NCI-H1417 (cell line): ENCODE results near the gene EVA1A.
A peak's percentile ranks its signal among the peaks of the same experiment; 100 is the strongest.

ENCODE experiments used
- DNase-seq, 3 experiments: peaks; one replicate each; lab custom pipeline; 2025; lab: John Stamatoyannopoulos, UW

Gene EVA1A

GRCh38 chr2:75563591-75563990 is 2.9 kb upstream of the EVA1A start:
- no peak for DNase-seq

- DNase-seq = no peak
Observed at GRCh38 chr2:75562513-75562864, 1.8 kb upstream of the EVA1A start.

GRCh38 chr2:75561566-75562512 is 1.1 kb upstream of the EVA1A start:
- DNase-seq = peak in 1 of 3 experiments; percentile 11

GRCh38 chr2:75560022-75560767 is 544 bp downstream of the EVA1A start:
- peak in 1 of 3 experiments; percentile 65 for DNase-seq

- DNase-seq = no peak
Observed at GRCh38 chr2:75559680-75560021, 1.1 kb downstream of the EVA1A start.

GRCh38 chr2:75558786-75559679 is 1.7 kb downstream of the EVA1A start:
- DNase-seq = no peak

- DNase-seq = no peak
Observed at GRCh38 chr2:75558136-75558535, 2.6 kb downstream of the EVA1A start.

GRCh38 chr2:75557474-75558133 is 3.1 kb downstream of the EVA1A start:
- no peak for DNase-seq

- DNase-seq = no peak
Observed at GRCh38 chr2:75556679-75557366, 3.9 kb downstream of the EVA1A start.

- DNase-seq = no peak
Observed at GRCh38 chr2:75555701-75556100, 5.0 kb downstream of the EVA1A start.

- no peak for DNase-seq
Observed at GRCh38 chr2:75553935-75554531, 6.7 kb downstream of the EVA1A start.

- no peak for DNase-seq
Observed at GRCh38 chr2:75552222-75552621, 8.5 kb downstream of the EVA1A start.

GRCh38 chr2:75551434-75551833 is 9.3 kb downstream of the EVA1A start:
- no peak for DNase-seq

GRCh38 chr2:75549401-75550253 is 11.1 kb downstream of the EVA1A start:
- peak in 1 of 3 experiments; percentile 15 for DNase-seq

GRCh38 chr2:75548036-75548573 is 12.6 kb downstream of the EVA1A start:
- peak in 2 of 3 experiments; percentile 38 to 76 for DNase-seq

GRCh38 chr2:75547345-75548035 is 13.2 kb downstream of the EVA1A start:
- DNase-seq = no peak

- DNase-seq = no peak
Observed at GRCh38 chr2:75545922-75546321, 14.8 kb downstream of the EVA1A start.

- DNase-seq = no peak
Observed at GRCh38 chr2:75545387-75545786, 15.4 kb downstream of the EVA1A start.

- DNase-seq = no peak
Observed at GRCh38 chr2:75543446-75543845, 17.3 kb downstream of the EVA1A start.
